ENCODE results near the gene TEX35.

DNA sequence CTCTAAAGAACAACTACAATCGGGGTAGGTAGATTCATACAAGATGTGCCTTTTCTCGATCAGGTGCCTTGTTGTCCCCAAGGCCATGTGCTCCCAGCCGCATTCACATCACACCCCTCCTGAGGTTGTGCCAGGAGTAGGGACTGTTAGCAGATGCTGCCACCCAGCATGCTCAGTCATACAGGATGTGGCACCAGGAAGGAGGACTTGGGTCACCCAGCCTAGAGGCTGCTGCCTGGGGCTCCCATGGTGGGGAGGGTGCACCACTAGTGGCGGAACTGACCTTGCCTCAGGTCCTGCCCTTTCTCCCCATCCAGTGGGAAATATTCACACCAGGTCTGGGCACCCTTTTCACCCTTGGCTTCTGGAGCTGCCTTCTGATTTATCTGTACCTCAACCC is 8.3 kb downstream of the TEX35 start:
- TF ChIP-seq, protein P1, sequence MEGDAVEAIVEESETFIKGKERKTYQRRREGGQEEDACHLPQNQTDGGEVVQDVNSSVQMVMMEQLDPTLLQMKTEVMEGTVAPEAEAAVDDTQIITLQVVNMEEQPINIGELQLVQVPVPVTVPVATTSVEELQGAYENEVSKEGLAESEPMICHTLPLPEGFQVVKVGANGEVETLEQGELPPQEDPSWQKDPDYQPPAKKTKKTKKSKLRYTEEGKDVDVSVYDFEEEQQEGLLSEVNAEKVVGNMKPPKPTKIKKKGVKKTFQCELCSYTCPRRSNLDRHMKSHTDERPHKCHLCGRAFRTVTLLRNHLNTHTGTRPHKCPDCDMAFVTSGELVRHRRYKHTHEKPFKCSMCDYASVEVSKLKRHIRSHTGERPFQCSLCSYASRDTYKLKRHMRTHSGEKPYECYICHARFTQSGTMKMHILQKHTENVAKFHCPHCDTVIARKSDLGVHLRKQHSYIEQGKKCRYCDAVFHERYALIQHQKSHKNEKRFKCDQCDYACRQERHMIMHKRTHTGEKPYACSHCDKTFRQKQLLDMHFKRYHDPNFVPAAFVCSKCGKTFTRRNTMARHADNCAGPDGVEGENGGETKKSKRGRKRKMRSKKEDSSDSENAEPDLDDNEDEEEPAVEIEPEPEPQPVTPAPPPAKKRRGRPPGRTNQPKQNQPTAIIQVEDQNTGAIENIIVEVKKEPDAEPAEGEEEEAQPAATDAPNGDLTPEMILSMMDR (IDR thresholded peaks at IDR 0.05): no peak
- no peak for TF ChIP-seq POLR2A (IDR thresholded peaks at IDR 0.05)
